Peyer's patch (tissue), 4 donors: Measurements from ENCODE around the gene GLUD1.

Source experiments
- CTCF ChIP-seq, 6 experiments: fragments of 450-650 bp in 4 of 6; fragments of 200-600 bp in 2 of 6; sonication (generic) in 1 of 6; IDR thresholded peaks; one replicate each; pipeline ENCODE4 v1.5.1; 2017 to 2019; ENCODE audit warnings: antibody characterized with exemption in 6 of 6, mild to moderate bottlenecking in 3 of 6, moderate library complexity in 1 of 6
- POLR2A ChIP-seq, 2 donors: fragments of 450-650 bp; IDR thresholded peaks; one replicate each; pipeline ENCODE4 v1.5.1; 2017; ENCODE audit warnings: antibody characterized with exemption in 2 of 2, mild to moderate bottlenecking in 2 of 2, moderate library complexity in 2 of 2

- no peak for TF ChIP-seq CTCF (IDR thresholded peaks at IDR 0.05)
- no peak for TF ChIP-seq POLR2A (IDR thresholded peaks at IDR 0.05)
These were observed 49.2 kb downstream of the GLUD1 start for GRCh38 chr10:87045434-87045938.
